WI38 (cell line): ENCODE data around the gene DIP2C.

Experiments
- H3K4me3 ChIP-seq: 2 replicates; pipeline ENCODE4 v1.5.1; 2011; ENCODE audit warnings: low read depth, mild to moderate bottlenecking, control low read depth, low read length
- TF ChIP-seq, protein P1 (sequence below): IDR thresholded peaks from 2 replicates; pipeline ENCODE4 v1.5.1; 2012; ENCODE audit warnings: low read depth, mild to moderate bottlenecking, control low read depth, low read length

DIP2C gene

GRCh38 chr10:498760-499435, 190.6 kb downstream of the DIP2C start:
- TF ChIP-seq, protein P1, sequence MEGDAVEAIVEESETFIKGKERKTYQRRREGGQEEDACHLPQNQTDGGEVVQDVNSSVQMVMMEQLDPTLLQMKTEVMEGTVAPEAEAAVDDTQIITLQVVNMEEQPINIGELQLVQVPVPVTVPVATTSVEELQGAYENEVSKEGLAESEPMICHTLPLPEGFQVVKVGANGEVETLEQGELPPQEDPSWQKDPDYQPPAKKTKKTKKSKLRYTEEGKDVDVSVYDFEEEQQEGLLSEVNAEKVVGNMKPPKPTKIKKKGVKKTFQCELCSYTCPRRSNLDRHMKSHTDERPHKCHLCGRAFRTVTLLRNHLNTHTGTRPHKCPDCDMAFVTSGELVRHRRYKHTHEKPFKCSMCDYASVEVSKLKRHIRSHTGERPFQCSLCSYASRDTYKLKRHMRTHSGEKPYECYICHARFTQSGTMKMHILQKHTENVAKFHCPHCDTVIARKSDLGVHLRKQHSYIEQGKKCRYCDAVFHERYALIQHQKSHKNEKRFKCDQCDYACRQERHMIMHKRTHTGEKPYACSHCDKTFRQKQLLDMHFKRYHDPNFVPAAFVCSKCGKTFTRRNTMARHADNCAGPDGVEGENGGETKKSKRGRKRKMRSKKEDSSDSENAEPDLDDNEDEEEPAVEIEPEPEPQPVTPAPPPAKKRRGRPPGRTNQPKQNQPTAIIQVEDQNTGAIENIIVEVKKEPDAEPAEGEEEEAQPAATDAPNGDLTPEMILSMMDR: no peak
- H3K4me3 ChIP-seq: no peak overlapping the region

- H3K4me3 ChIP-seq: no peak overlapping the region
- TF ChIP-seq, protein P1: no peak
These were observed 191.5 kb downstream of the DIP2C start for GRCh38 chr10:497898-498451.

- H3K4me3 ChIP-seq: no peak overlapping the region
- TF ChIP-seq, protein P1: no peak
These were observed 192.2 kb downstream of the DIP2C start for GRCh38 chr10:497289-497688.

DNA sequence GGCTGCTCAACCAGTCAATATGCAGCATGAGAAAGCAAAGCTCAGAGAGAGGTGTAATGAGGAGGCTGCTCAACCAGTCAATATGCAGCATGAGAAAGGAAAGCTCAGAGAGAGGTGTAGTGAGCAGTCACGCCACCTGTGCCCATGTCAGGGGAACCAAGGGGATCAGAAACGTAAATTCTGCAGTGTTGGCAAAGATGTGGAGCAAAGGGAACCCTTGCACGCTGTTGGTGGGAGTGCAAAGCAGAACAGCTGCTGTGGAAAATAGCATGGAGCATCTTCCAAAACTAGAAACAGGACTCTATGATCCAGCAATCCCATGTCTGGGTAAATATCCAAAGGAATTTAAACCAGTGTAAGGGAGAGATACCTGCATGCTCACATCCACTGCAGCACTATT, 194.9 kb downstream of the DIP2C start:
- TF ChIP-seq, protein P1: no peak
- H3K4me3 ChIP-seq: no peak overlapping the region

DNA sequence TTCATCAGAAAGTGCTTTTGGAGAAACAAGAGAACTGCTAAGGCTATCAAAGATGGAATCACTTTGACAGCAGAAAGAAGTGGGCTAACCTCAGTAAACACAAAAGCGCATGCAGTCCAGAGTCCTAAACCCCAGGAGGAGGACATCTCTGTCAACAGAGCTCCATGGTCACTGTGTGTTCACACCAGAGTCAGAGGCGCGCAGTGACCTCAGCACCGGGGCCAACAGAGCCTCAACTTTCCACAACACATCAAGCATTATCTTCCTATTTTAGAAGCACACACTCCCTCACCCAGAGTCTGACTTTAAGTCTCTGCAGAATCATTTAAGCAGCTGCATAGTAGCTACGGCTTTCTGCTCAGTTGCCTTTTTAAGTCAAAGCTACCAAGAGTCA, 195.3 kb downstream of the DIP2C start:
- TF ChIP-seq, protein P1: no peak
- no peak overlapping the region for H3K4me3 ChIP-seq

- TF ChIP-seq, protein P1: no peak
- H3K4me3 ChIP-seq: no peak overlapping the region
These were observed 195.9 kb downstream of the DIP2C start for GRCh38 chr10:493391-494148.

GRCh38 chr10:492836-493235, 196.6 kb downstream of the DIP2C start:
- TF ChIP-seq, protein P1: no peak

More at GRCh38 chr10:492836-493235, 196.6 kb downstream of the DIP2C start:
- no peak overlapping the region for H3K4me3 ChIP-seq
